ENCODE data around the gene RFPL1.

DNA sequence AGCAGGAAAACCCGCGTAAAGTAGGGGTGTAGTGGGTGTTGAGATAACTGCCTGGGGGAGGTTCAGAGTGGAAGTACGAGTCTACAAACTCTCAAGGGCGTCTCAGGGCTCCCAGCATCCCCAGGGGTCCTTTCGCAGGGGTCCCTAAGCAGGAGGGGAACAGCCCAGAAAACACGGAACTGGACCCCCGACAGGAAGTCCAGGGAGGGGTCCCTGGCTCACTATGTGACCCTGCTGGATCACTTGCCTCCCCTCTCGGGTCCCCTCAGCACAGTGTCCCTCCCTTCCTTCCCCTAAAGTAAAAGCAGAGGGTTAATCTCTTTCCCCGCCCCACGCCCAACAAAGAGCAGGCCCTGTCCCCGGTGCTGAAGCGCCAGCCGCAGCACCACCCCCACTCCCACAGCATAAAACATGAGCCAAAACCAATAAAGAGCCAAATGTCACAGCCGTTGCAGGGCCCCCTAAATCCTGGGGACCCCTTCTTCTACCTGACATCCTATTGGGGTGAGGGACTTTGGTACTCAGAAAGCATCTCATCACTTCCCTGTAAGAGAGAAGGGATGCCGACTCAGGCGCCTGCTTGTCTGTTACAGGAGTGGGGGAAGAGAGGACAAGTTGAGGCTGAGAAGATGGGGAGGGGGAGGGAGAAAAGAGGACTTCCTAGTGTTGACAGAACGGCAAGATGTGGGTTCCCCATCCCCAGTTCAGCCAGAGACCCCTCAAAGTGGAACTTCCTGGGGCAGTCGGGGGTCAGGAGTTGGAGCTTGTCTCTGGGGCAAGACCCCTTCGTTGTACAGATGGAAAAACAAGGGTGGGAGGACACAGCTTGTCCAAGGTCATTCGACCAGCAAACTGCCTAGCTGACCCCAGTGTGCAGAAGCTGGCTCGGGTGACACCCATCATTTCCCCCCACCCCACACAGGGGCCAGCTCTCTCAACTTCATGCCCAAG, 40.2 kb downstream of the RFPL1 start:
- TF ChIP-seq, protein P1, sequence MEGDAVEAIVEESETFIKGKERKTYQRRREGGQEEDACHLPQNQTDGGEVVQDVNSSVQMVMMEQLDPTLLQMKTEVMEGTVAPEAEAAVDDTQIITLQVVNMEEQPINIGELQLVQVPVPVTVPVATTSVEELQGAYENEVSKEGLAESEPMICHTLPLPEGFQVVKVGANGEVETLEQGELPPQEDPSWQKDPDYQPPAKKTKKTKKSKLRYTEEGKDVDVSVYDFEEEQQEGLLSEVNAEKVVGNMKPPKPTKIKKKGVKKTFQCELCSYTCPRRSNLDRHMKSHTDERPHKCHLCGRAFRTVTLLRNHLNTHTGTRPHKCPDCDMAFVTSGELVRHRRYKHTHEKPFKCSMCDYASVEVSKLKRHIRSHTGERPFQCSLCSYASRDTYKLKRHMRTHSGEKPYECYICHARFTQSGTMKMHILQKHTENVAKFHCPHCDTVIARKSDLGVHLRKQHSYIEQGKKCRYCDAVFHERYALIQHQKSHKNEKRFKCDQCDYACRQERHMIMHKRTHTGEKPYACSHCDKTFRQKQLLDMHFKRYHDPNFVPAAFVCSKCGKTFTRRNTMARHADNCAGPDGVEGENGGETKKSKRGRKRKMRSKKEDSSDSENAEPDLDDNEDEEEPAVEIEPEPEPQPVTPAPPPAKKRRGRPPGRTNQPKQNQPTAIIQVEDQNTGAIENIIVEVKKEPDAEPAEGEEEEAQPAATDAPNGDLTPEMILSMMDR (conservative IDR thresholded peaks at IDR 0.05; ENCODE audit: low read length), result no peak
- TF ChIP-seq EZH2phosphoT487 (IDR thresholded peaks at IDR 0.05; ENCODE audit: borderline replicate concordance), result no peak
